Adrenal gland (tissue), 12 donors: Measurements from ENCODE around the gene EHD1. TPM values are rescaled to one million over a fixed set of nuclear protein-coding genes. Genes with fewer than 3 reads are reported as not detected.
A peak's percentile ranks its signal among the peaks of the same experiment; 100 is the strongest.

Experiments
- DNase-seq, 7 donors: peaks; one replicate each; pipeline ENCODE4 v3.0.0-alpha.2; 2019 to 2020
- H3K27ac ChIP-seq, 5 donors: fragments of 200-600 bp; sonication (generic) in 4 of 5; 1 replicate in 3 of 5; 2 replicates in 2 of 5; pipeline versions ENCODE4 v1.5.1 to v1.8.0; 2016 to 2020; ENCODE audit warnings: mild to moderate bottlenecking in 1 of 5
- H3K27me3 ChIP-seq: fragments of 200-600 bp; 2 replicates; pipeline ENCODE4 v1.8.0; 2021
- H3K36me3 ChIP-seq, 2 donors: fragments of 200-600 bp; replicated peaks in 1 of 2; 1 replicate in 1 of 2; 2 replicates in 1 of 2; pipeline versions ENCODE4 v1.5.1 to v1.8.0; 2018 to 2022
- H3K4me1 ChIP-seq, 2 donors: fragments of 200-600 bp; replicated peaks in 1 of 2; 1 replicate in 1 of 2; 2 replicates in 1 of 2; pipeline versions ENCODE4 v1.5.1 to v1.8.0; 2018 to 2021
- H3K4me3 ChIP-seq, 4 donors: fragments of 200-600 bp; sonication (generic) in 3 of 4; one replicate each; pipeline ENCODE4 v1.5.1; 2016 to 2018
- H3K9me3 ChIP-seq, 3 donors: fragments of 200-600 bp; sonication (generic) in 1 of 3; replicated peaks in 1 of 3; 1 replicate in 2 of 3; 2 replicates in 1 of 3; pipeline versions ENCODE4 v1.5.1 to v1.8.0; 2016 to 2021
- POLR2A ChIP-seq, 2 donors: fragments of 450-650 bp; IDR thresholded peaks; one replicate each; pipeline ENCODE4 v1.6.1; 2017; ENCODE audit warnings: antibody characterized with exemption in 2 of 2, mild to moderate bottlenecking in 2 of 2, moderate library complexity in 1 of 2
- WGBS, 4 donors: extraction: QIAGEN DNeasy Blood & Tissue Kit in 2 of 4; methylation state at CpG; one replicate each; pipeline versions ENCODE4 v1.1.5 to v1.1.7; 2013 to 2017; 5-methylcytosine and 5-hydroxymethylcytosine counted together
- intact Hi-C, 2 donors: fragments of 100-400 bp; cut with DNase I; formaldehyde crosslinking; loops; one replicate each; pipeline versions ENCODE4 v1.14.1 to v1.15.0; 2022 to 2023
- polyA plus RNA-seq, 3 donors: library from polyadenylated mRNA; stranded (reverse); fragments of 200-250 nt in 2 of 3; fragments of 350-450 nt in 1 of 3; fragmentation: Illumina TruSeq in 1 of 3; extraction: RNeasy Lipid Tissue Mini Kit (QIAGEN cat#74804) in 1 of 3; gene quantifications; one replicate each; pipeline ENCODE4 v1.2.3, GENCODE V29; 2013 to 2014
- total RNA-seq, 9 donors: library from RNA; depleted of rRNA in 4 of 9; stranded (reverse); fragments of >200 nt in 4 of 9; fragments of 120-200 nt in 1 of 9; fragmentation: NEBNext Ultra II Directional in 1 of 9; extraction: Animal tissue kit (Norgen Biotek cat#: 25700) in 1 of 9; gene quantifications; one replicate each; pipeline versions ENCODE4 v1.1.0 to v1.2.4, GENCODE V29; 2013 to 2023
- TF ChIP-seq, protein P1 (sequence below), 6 experiments: fragments of 450-650 bp in 4 of 6; fragments of 200-600 bp in 2 of 6; sonication (generic) in 1 of 6; IDR thresholded peaks; 1 replicate in 5 of 6; 2 replicates in 1 of 6; pipeline versions ENCODE4 v1.5.1 to v1.8.0; 2016 to 2021; ENCODE audit warnings: antibody characterized with exemption in 6 of 6, mild to moderate bottlenecking in 2 of 6, moderate library complexity in 1 of 6
- donor health status: healthy with polysubstance abuse.
- donor health status: Bipolar disorder and iron deficiency.
- donor health status: DM: yes; HTN: yes; CAD: no.
- donor health status: DM: no; HTN: no; CAD: no.
- donor health status: DM: no; HTN: no; CAD: no.
- donor health status: DM: yes; HTN: yes; CAD: no.

Gene EHD1
- total and polyA plus RNA-seq, 12 donors, result 14.3 to 107 (median 52.9) TPM

DNA sequence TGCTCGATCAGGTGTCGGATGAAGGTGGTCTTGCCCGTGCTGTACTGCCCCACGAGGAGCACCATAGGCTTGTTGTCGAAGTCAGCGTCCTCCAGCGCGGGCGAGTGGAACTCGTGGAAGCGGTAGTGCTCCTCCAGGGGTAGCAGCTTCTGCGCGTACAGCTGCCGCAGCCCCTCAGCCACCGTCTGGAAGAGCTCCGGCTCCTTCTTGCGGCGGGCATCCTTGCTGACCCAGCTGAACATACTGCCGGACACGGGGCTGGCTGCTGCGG, 263 bp downstream of the EHD1 start:
- peak overlapping the region; percentile 51 to 93 (median 82) for H3K4me3 ChIP-seq
- intact Hi-C loops, result no loop called here
- H3K36me3 ChIP-seq, result peaks cover 0 to 8% of the 10 kb centered on the region in 2 donors
- H3K9me3 ChIP-seq, result no peaks in the 10 kb centered on the region
- no peaks in the 10 kb centered on the region for H3K27me3 ChIP-seq
- WGBS, 4 donors, result 0% methylated on average over 21 of the region's 21 CpGs; no CpG with 5 or more reads in 2 of the 4 donors
- H3K4me1 ChIP-seq, result peaks cover 24 to 42% of the 10 kb centered on the region in 2 donors
- TF ChIP-seq POLR2A (IDR thresholded peaks at IDR 0.05), result no peak
- TF ChIP-seq, protein P1, sequence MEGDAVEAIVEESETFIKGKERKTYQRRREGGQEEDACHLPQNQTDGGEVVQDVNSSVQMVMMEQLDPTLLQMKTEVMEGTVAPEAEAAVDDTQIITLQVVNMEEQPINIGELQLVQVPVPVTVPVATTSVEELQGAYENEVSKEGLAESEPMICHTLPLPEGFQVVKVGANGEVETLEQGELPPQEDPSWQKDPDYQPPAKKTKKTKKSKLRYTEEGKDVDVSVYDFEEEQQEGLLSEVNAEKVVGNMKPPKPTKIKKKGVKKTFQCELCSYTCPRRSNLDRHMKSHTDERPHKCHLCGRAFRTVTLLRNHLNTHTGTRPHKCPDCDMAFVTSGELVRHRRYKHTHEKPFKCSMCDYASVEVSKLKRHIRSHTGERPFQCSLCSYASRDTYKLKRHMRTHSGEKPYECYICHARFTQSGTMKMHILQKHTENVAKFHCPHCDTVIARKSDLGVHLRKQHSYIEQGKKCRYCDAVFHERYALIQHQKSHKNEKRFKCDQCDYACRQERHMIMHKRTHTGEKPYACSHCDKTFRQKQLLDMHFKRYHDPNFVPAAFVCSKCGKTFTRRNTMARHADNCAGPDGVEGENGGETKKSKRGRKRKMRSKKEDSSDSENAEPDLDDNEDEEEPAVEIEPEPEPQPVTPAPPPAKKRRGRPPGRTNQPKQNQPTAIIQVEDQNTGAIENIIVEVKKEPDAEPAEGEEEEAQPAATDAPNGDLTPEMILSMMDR (IDR thresholded peaks at IDR 0.05), result peak in 2 of 6 experiments; percentile 13 to 46
- peak overlapping the region in 4 of 5 donors; percentile 44 to 88 (median 58) for H3K27ac ChIP-seq
- DNase-seq, result no peak

DNA sequence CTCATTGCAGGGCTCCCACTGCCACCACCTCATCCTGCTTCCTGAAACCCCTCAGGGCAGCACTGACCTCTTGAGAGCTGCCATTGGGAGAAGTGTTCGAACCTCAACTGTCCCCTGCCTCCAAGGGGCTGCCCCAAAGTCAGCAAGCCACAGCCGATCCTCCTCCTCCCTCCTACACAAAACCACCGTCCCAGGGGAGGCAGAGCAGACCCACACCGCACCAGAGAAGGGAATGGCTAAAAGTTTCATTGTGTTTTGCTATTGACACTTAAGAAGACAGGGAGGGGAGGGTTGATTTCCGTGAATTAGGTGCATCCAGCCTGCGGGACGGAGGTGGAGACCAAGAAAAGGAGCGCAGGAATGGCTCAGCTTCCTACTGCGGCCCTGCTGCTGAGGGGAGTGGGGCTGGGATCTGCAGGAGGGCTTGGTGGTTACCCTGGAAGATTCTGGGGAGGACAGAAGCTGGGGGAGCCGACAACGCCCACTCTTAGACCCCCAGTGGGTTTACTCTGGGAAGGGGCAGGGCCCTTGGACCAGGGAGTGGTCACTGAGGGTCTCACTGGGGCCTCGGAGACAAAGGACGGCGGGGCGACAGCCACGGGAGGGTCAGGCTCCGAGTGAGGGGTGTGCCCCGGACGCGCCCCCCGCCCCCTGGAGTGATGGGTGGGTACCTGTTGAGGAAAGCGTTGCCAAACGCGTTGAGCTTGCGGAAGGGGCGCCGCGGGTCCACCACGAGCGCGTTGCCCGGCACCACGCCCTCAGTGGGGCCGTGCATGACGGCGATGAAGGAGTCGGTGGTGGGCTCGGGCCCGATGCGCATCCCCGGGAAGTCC, 815 bp downstream of the EHD1 start:
- Histone ChIP-seq H3K4me3 (peak overlapping the region; percentile 51 to 93 (median 82)), H3K27ac (peak overlapping the region; percentile 30 to 88 (median 46)), H3K4me1 (peaks cover 24 to 44% of the 10 kb centered on the region in 2 donors), H3K36me3 (peaks cover 0 to 14% of the 10 kb centered on the region in 2 donors), H3K9me3 (no peaks in the 10 kb centered on the region), H3K27me3 (no peaks in the 10 kb centered on the region)
- DNase-seq, result peak in 2 of 7 donors; percentile 45 to 52
- 1 to 3% (median 2%) methylated on average over 10 to 41 of the region's 41 CpGs for WGBS, 4 donors
- no peak for TF ChIP-seq POLR2A (IDR thresholded peaks at IDR 0.05)
- TF ChIP-seq, protein P1 (IDR thresholded peaks at IDR 0.05), result no peak
- intact Hi-C loops, result no loop called here

DNA sequence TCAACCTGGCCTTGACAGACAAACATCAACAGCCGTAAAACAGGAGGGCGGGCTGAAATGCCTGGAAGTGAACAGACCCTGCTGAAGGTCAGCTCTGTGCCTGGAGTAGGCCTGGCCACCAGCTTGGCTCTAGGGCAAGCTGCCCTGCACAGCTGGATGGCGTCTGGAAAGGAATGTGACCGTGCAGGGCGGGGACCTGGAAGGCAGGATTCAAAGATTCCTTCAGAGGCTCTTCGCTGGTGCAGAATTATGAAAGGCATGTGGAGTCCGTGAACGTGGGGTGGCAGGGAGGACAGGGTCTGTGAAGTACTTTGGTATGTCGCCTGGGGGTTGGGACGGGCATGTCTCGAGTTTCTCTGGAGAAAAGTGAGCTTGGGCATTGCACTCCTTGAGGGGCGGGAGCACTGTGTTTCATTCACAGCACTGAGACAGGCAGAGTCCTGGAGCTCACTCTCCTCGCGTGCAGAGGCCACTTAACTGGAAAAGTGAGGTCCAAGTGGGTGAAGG, 1.5 kb downstream of the EHD1 start:
- H3K36me3 ChIP-seq, result peaks cover 0 to 21% of the 10 kb centered on the region in 2 donors
- H3K4me1 ChIP-seq, result peaks cover 24 to 50% of the 10 kb centered on the region in 2 donors
- peak in 6 of 7 donors; percentile 64 to 82 (median 74) for DNase-seq
- peak in 1 of 2 donors; percentile 29 for TF ChIP-seq POLR2A (IDR thresholded peaks at IDR 0.05)
- TF ChIP-seq, protein P1 (IDR thresholded peaks at IDR 0.05), result no peak
- H3K27ac ChIP-seq, result peak overlapping the region; percentile 1 to 88 (median 62)
- no peaks in the 10 kb centered on the region for H3K27me3 ChIP-seq
- peak overlapping the region in 1 of 4 donors; percentile 93 for H3K4me3 ChIP-seq
- intact Hi-C loops, result no loop called here
- WGBS, 4 donors, result 21 to 42% (median 25%) methylated on average over 12 to 14 of the region's 14 CpGs
- no peaks in the 10 kb centered on the region for H3K9me3 ChIP-seq

DNA sequence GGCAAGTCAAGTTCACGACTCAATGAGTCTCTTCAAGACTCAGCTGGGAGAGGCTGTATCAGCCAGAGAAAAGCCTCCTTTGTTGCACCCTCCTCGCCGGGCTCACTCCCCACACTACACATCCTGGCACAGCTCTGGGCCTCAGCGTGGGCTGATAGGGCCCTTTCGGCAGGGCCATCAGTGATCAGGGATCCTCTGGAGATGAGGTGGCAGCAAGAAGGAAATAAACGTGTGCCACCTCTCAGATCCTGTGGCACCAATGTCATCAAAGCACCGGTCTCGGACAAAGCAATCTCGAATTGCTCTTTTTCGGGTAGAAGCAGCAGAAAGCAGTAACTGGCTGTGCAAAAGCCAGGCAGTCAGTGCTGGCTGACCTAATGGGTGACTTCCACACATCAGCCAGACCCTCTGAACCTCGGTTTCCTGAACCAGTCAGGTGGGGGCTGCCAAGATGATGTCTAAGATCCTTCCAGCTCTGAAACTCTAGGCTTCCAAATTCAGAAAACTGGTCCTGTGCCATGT, 2.1 kb downstream of the EHD1 start:
- no peaks in the 10 kb centered on the region for H3K27me3 ChIP-seq
- 47 to 66% (median 54%) methylated on average over 9 to 11 of the region's 11 CpGs for WGBS, 4 donors
- H3K4me3 ChIP-seq, result peak overlapping the region in 1 of 4 donors; percentile 93
- no peak for DNase-seq
- intact Hi-C loops, result no loop called here
- peaks cover 24 to 56% of the 10 kb centered on the region in 2 donors for H3K4me1 ChIP-seq
- H3K27ac ChIP-seq, result peak overlapping the region; percentile 1 to 88 (median 62)
- H3K36me3 ChIP-seq, result peaks cover 0 to 27% of the 10 kb centered on the region in 2 donors
- TF ChIP-seq, protein P1 (IDR thresholded peaks at IDR 0.05), result no peak
- TF ChIP-seq POLR2A (IDR thresholded peaks at IDR 0.05), result no peak
- H3K9me3 ChIP-seq, result no peaks in the 10 kb centered on the region
